GM23338 (cell line): ENCODE data around the gene AMBRA1.

Source experiments
- CTCF ChIP-seq, 2 experiments: fragments of 200-600 bp in 1 of 2; sonication (generic) in 1 of 2; conservative IDR thresholded peaks; 2 replicates each; pipeline versions ENCODE4 v1.5.1 to v1.6.1; 2016 to 2017; ENCODE audit warnings: antibody characterized with exemption in 2 of 2, low read depth in 2 of 2, mild to moderate bottlenecking in 2 of 2, moderate library complexity in 1 of 2
- JUNB ChIP-seq: IDR thresholded peaks from one replicate; pipeline ENCODE4 v1.6.1; 2016; ENCODE audit warnings: antibody characterized with exemption; ENCODE audit not compliant: unreplicated experiment
- REST ChIP-seq: IDR thresholded peaks from one replicate; pipeline ENCODE4 v1.6.1; 2018; ENCODE audit warnings: antibody characterized with exemption; ENCODE audit not compliant: unreplicated experiment

- TF ChIP-seq CTCF (conservative IDR thresholded peaks at IDR 0.05; ENCODE audit: low read depth in 2 of 2) (no peak), REST (no peak), JUNB (no peak)
Observed at GRCh38 chr11:46447544-46447943, 146.3 kb downstream of the AMBRA1 start.
